K562 (cell line): ENCODE data around the gene NIPBL. TPM values are rescaled to one million over a fixed set of nuclear protein-coding genes. Genes with fewer than 3 reads are reported as not detected.
A peak's percentile ranks its signal among the peaks of the same experiment; 100 is the strongest.

ENCODE experiments used
- ATAC-seq: fragments of 200-7000 bp; cut with Tn5 transposase; 3 replicates; pipeline ENCODE4 v1.9.1; 2020; ENCODE audit warnings: moderate library complexity
- BruUV-seq: library from RNA; stranded (reverse); fragments of 400-500 nt; replicated peaks from 2 replicates; lab custom pipeline; 2021; lab: Mats Ljungman, UMichigan
- CTCF ChIA-PET: fragments of 300-600 bp; formaldehyde crosslinking; extraction: SDS; loops from one replicate; lab custom pipeline; 2021; ENCODE audit warnings: low intra/inter-chr PET ratio; lab: Yijun Ruan, JAX
- POLR2A ChIA-PET: fragments of 300-600, 350-650 bp; sonication (Branson Sonifier 250); formaldehyde crosslinking; extraction: SDS; loops from one replicate; lab custom pipeline; 2021; ENCODE audit warnings: antibody characterized with exemption, inconsistent platforms; lab: Yijun Ruan, JAX
- DNase-seq, 4 experiments: peaks; one replicate each; pipeline versions ENCODE4 v3.0.0 to v3.0.0-alpha.2; 2011 to 2018; ENCODE audit warnings: low spot score in 3 of 4, mixed read lengths in 3 of 4; ENCODE audit errors: extremely low read depth in 1 of 4
- FAIRE-seq: peaks from 2 replicates; lab custom pipeline; 2011; peaks lifted over from hg19 to GRCh38; lab: Jason Lieb, UNC
- H2AFZ ChIP-seq: 2 replicates; pipeline ENCODE4 v1.6.0; 2011; ENCODE audit warnings: low read depth, low read length, control low read depth, inconsistent platforms
- H3K27ac ChIP-seq: fragments of 200-600 bp; 3 replicates; pipeline ENCODE4 v1.8.0; 2011; ENCODE audit warnings: low read depth, mild to moderate bottlenecking, control low read depth, inconsistent platforms, low read length, moderate library complexity, mixed read lengths; ENCODE audit errors: extremely low read depth
- H3K27me3 ChIP-seq, 2 experiments: fragments of 300-600 bp in 1 of 2; 2 replicates in 1 of 2; 3 replicates in 1 of 2; pipeline versions ENCODE4 v1.6.0 to v1.8.0; 2011; ENCODE audit warnings: inconsistent platforms in 2 of 2, low read length in 2 of 2, mild to moderate bottlenecking in 1 of 2, mixed read lengths in 1 of 2, moderate library complexity in 1 of 2; ENCODE audit not compliant: control insufficient read depth in 2 of 2, insufficient read depth in 2 of 2
- H3K36me3 ChIP-seq: fragments of 300-600 bp; 3 replicates; pipeline ENCODE4 v1.8.0; 2011; ENCODE audit warnings: mild to moderate bottlenecking, low read length, inconsistent platforms; ENCODE audit not compliant: control insufficient read depth, insufficient read depth
- H3K4me1 ChIP-seq, 2 experiments: fragments of 200-600 bp in 1 of 2; replicated peaks in 1 of 2; 2 replicates in 1 of 2; 3 replicates in 1 of 2; pipeline versions ENCODE4 v1.5.1 to v1.8.0; 2011; ENCODE audit warnings: inconsistent platforms in 2 of 2, low read length in 2 of 2, mild to moderate bottlenecking in 1 of 2, mixed read lengths in 1 of 2, moderate library complexity in 1 of 2; ENCODE audit not compliant: control insufficient read depth in 2 of 2, insufficient read depth in 2 of 2
- H3K4me2 ChIP-seq: 2 replicates; pipeline ENCODE4 v1.6.1; 2011; ENCODE audit warnings: low read length, control low read depth, inconsistent platforms, mixed read lengths; ENCODE audit not compliant: insufficient read depth
- H3K4me3 ChIP-seq: fragments of 200-600 bp; sonication (generic), shearing (Covaris generic); 2 replicates; pipeline ENCODE4 v1.5.1; 2016; ENCODE audit warnings: control low read depth, inconsistent platforms
- H3K79me2 ChIP-seq: fragments of 200-600 bp; 3 replicates; pipeline ENCODE4 v1.8.0; 2011; ENCODE audit warnings: low read length, inconsistent platforms; ENCODE audit not compliant: control insufficient read depth, insufficient read depth
- H3K9ac ChIP-seq, 2 experiments: 2 replicates each; pipeline versions ENCODE4 v1.6.0 to v1.6.1; 2011; ENCODE audit warnings: low read depth in 2 of 2, low read length in 2 of 2, control low read depth in 1 of 2, inconsistent platforms in 1 of 2, mild to moderate bottlenecking in 1 of 2, mixed read lengths in 1 of 2; ENCODE audit not compliant: insufficient read depth in 1 of 2
- H3K9me1 ChIP-seq: one replicate; pipeline ENCODE4 v1.6.0; 2011; ENCODE audit warnings: inconsistent platforms, mild to moderate bottlenecking, low read length, moderate library complexity; ENCODE audit not compliant: control insufficient read depth, insufficient read depth
- H3K9me3 ChIP-seq: replicated peaks from 2 replicates; pipeline ENCODE4 v1.5.1; 2011; ENCODE audit warnings: low read depth, low read length, inconsistent platforms; ENCODE audit not compliant: control insufficient read depth, insufficient read depth
- H4K20me1 ChIP-seq: replicated peaks from 2 replicates; pipeline ENCODE4 v1.6.1; 2011; ENCODE audit warnings: low read length, inconsistent platforms, mixed read lengths; ENCODE audit not compliant: control insufficient read depth, insufficient read depth
- FOXK2 ChIP-seq, 2 experiments: fragments of 450-650 bp; IDR thresholded peaks in 1 of 2; conservative IDR thresholded peaks in 1 of 2; 2 replicates each; pipeline ENCODE4 v1.6.1; 2016; ENCODE audit warnings: low read depth in 2 of 2, mild to moderate bottlenecking in 1 of 2
- ILF3 ChIP-seq: fragments of 450-650 bp; IDR thresholded peaks from 2 replicates; pipeline ENCODE4 v1.6.1; 2018; ENCODE audit warnings: antibody characterized with exemption, mild to moderate bottlenecking, moderate library complexity, borderline replicate concordance
- NFATC3 ChIP-seq: fragments of 450-650 bp; IDR thresholded peaks from 2 replicates; pipeline ENCODE4 v1.6.1; 2017; ENCODE audit warnings: mild to moderate bottlenecking
- NFIC ChIP-seq: fragments of 450-650 bp; IDR thresholded peaks from 2 replicates; pipeline ENCODE4 v1.6.1; 2017; ENCODE audit warnings: mild to moderate bottlenecking, inconsistent platforms
- NR1H2 ChIP-seq: sonication (generic); formaldehyde crosslinking; IDR thresholded peaks from 2 replicates; pipeline ENCODE4 v1.4.0; 2020; ENCODE audit warnings: mild to moderate bottlenecking, missing genetic modification reagents
- PHF8 ChIP-seq: fragments of 200-600 bp; sonication (generic); IDR thresholded peaks from 2 replicates; pipeline ENCODE4 v1.6.1; 2012; ENCODE audit warnings: mixed run types, mild to moderate bottlenecking, inconsistent platforms, low read length, moderate library complexity, borderline replicate concordance
- SETDB1 ChIP-seq: IDR thresholded peaks from one replicate; pipeline ENCODE4 v1.6.1; 2012; ENCODE audit warnings: low read length, control low read depth, inconsistent platforms
- SMARCB1 ChIP-seq: IDR thresholded peaks from 2 replicates; pipeline ENCODE4 v1.6.1; 2011; ENCODE audit warnings: improper control_type of control experiment, low read depth; ENCODE audit not compliant: insufficient read length
- SNAPC5 ChIP-seq: fragments of 250-450 bp; sonication (Bioruptor Pico); IDR thresholded peaks from 2 replicates; pipeline ENCODE4 v1.8.0; 2021; ENCODE audit warnings: moderate library complexity, mild to moderate bottlenecking, inconsistent platforms
- SPI1 ChIP-seq: IDR thresholded peaks from 2 replicates; pipeline ENCODE4 v1.6.1; 2011; ENCODE audit warnings: low read depth, low read length, control low read depth, borderline replicate concordance
- TEAD4 ChIP-seq, 2 experiments: sonication (generic) in 1 of 2; formaldehyde crosslinking in 1 of 2; IDR thresholded peaks; 2 replicates each; pipeline versions ENCODE4 v1.6.1 to v1.8.0; 2012 to 2022; ENCODE audit warnings: borderline replicate concordance in 1 of 2, inconsistent platforms in 1 of 2, low read length in 1 of 2, mild to moderate bottlenecking in 1 of 2, missing genetic modification reagents in 1 of 2
- TOE1 ChIP-seq, 2 experiments: fragments of 450-650 bp in 1 of 2; sonication (generic) in 1 of 2; formaldehyde crosslinking in 1 of 2; IDR thresholded peaks; 2 replicates each; pipeline versions ENCODE4 v1.7.1 to v1.8.0; 2016 to 2022; ENCODE audit warnings: borderline replicate concordance in 2 of 2, mild to moderate bottlenecking in 2 of 2, antibody characterized with exemption in 1 of 2, inconsistent platforms in 1 of 2, low read depth in 1 of 2, missing genetic modification reagents in 1 of 2, moderate library complexity in 1 of 2
- TRIM24 ChIP-seq, 2 experiments: fragments of 450-650 bp; IDR thresholded peaks; 2 replicates each; pipeline ENCODE4 v1.6.1; 2016
- U2AF2 ChIP-seq: fragments of 200-400 bp; formaldehyde crosslinking; optimal IDR thresholded peaks from 2 replicates; pipeline ENCODE3; 2017; ENCODE audit warnings: low read depth, mild to moderate bottlenecking, low read length
- XRCC3 ChIP-seq: fragments of 450-650 bp; IDR thresholded peaks from 2 replicates; pipeline ENCODE4 v1.6.1; 2017; ENCODE audit warnings: mild to moderate bottlenecking, moderate library complexity
- WGBS: fragments of 100-300 bp; shearing (Covaris generic); methylation state at CpG from one replicate; pipeline ENCODE4 v1.1.6; 2016; ENCODE audit warnings: low coverage, mixed read lengths; ENCODE audit not compliant: insufficient coverage; ENCODE audit errors: missing lambda C conversion rate; 5-methylcytosine and 5-hydroxymethylcytosine counted together
- in situ Hi-C: fragments of 300-500 bp; cut with MboI; formaldehyde crosslinking; loops from 4 replicates; pipeline ENCODE4 v1.15.0; 2018; ENCODE audit warnings: inconsistent platforms, mixed read lengths
- intact Hi-C: fragments of 100-400 bp; cut with micrococcal nuclease; formaldehyde crosslinking; loops from 2 replicates; pipeline ENCODE4 v1.14.2; 2022
- polyA plus RNA-seq, 8 experiments: library from polyadenylated mRNA; depleted of rRNA in 4 of 8; stranded (reverse) in 5 of 8; unstranded in 3 of 8; fragments of >200 nt; fragmentation: Nextera tagmentation in 2 of 8; fragmentation: Illumina TruSeq in 1 of 8; extraction: Ambion mirVana in 2 of 8; extraction: Trizol in 1 of 8; gene quantifications; 2 replicates each; pipeline versions ENCODE4 v1.2.1 to v1.2.3, GENCODE V29; 2011 to 2014; ENCODE audit warnings: inconsistent platforms in 1 of 8, missing spikeins in 1 of 8
- total RNA-seq, 7 experiments: library from RNA; depleted of rRNA in 6 of 7; stranded (reverse); fragments of >200 nt in 6 of 7; fragmentation: Illumina TruSeq in 2 of 7; extraction: Trizol in 2 of 7; gene quantifications; 2 replicates each; pipeline versions ENCODE4 v1.2.1 to v1.2.3, GENCODE V29; 2011 to 2021; ENCODE audit warnings: low replicate concordance in 1 of 7
- TF ChIP-seq, protein P1 (sequence below): fragments of 250-450 bp; sonication (Bioruptor Pico); IDR thresholded peaks from 2 replicates; pipeline ENCODE4 v1.5.1; 2021; ENCODE audit warnings: mild to moderate bottlenecking

The NIPBL gene
- total and polyA plus RNA-seq, 9 of the 15 experiments (the other 6 are each of a cell fraction or from before 2014, with no cell fraction given): 12.9 to 56.7 (median 38.9) TPM

DNA sequence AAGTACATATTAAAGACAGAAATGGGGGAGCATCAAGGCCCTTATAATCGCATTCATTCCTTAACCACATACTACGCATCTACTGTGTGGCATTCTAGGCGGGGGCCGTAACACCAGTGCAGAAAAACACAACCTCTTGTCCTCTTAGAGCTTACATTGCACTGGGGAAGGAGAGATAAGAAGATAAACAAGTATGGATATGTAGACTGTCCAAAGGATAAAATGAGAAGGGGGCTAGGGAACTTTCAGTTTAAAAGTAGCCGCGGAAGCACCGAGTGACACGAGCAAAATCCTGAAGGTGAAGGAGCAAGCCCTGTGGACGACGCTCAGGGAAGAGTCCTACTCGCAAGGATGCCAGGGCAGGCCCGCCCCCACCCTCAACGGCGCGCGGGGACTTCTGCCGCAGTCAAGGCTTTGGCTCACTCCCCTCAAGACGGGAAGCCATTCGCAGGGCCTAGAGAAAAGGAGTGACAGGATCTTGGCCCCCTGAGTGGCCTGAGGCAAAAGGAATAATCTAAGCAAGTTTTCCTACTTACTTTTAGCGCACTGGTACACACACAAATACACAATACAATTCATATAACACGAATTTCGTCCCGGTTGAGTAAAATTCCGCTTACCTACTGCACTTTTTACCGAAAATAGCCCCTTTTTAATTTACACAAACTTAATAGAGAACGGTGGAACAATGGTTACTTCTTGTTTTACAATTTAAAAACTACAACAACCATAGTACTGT, 1.3 kb upstream of the NIPBL start:
- Histone ChIP-seq H3K4me2 (peak overlapping the region; percentile 98), H4K20me1 (peaks cover 12% of the 10 kb centered on the region; the same call in 1 of the 2 replicates), H2AFZ (peak overlapping the region; percentile 89), H3K79me2 (peaks cover 99% of the 10 kb centered on the region), H3K36me3 (peaks cover 4% of the 10 kb centered on the region; the same call in 2 of the 3 replicates), H3K4me1 (peaks cover 3 to 10% of the 10 kb centered on the region in 2 experiments; a peak in 4 of 5 replicates), H3K9ac (peak overlapping the region; percentile 92 to 98), H3K4me3 (peak overlapping the region; percentile 93), H3K27ac (peak overlapping the region; percentile 93), H3K9me3 (no peaks in the 10 kb centered on the region), H3K27me3 (no peaks in the 10 kb centered on the region), H3K9me1 (no peaks in the 10 kb centered on the region)
- peak; percentile 71 for FAIRE-seq
- BruUV-seq: no TSS peak
- in situ Hi-C loops: no loop called here
- ChIA-PET CTCF (no interaction called here), POLR2A (interaction anchor here (0.5 to 3.9 kb wide), 16 partner anchors 8 to 1208 kb away, joined by 3 to 31 read pairs (median 4); no protein-coding TSS in a partner anchor)
- ATAC-seq: peak; percentile 48
- DNase-seq: peak; percentile 36 to 82 (median 48)
- WGBS: under 1% methylated on average over 26 of the region's 26 CpGs
- intact Hi-C loops: loop anchor here (10.0 kb wide), 2 partner anchors 500 to 640 kb away; partner anchors contain the start of genes NUP155 and WDR70
- no peak for TF ChIP-seq XRCC3
- no peak for TF ChIP-seq TEAD4 (IDR thresholded peaks at IDR 0.05; ENCODE audit: low read length)
- no peak for TF ChIP-seq TEAD4 (CRISPR knock-in tag; IDR thresholded peaks at IDR 0.05; ENCODE audit: borderline replicate concordance)
- TF ChIP-seq SETDB1: peak; percentile 47
- no peak for TF ChIP-seq PHF8
- no peak for TF ChIP-seq NFATC3
- TF ChIP-seq SPI1: 0 out of 2 replicates have a peak, but pooled peaks have one; percentile 1
- no peak for TF ChIP-seq U2AF2
- TF ChIP-seq TOE1 (IDR thresholded peaks at IDR 0.05; ENCODE audit: borderline replicate concordance): 0 out of 2 replicates have a peak, but pooled peaks have one; percentile 10
- no peak for TF ChIP-seq TOE1 (CRISPR knock-in tag; IDR thresholded peaks at IDR 0.05; ENCODE audit: borderline replicate concordance, low read depth)
- TF ChIP-seq TRIM24 (IDR thresholded peaks at IDR 0.05): no peak
- TF ChIP-seq, protein P1, sequence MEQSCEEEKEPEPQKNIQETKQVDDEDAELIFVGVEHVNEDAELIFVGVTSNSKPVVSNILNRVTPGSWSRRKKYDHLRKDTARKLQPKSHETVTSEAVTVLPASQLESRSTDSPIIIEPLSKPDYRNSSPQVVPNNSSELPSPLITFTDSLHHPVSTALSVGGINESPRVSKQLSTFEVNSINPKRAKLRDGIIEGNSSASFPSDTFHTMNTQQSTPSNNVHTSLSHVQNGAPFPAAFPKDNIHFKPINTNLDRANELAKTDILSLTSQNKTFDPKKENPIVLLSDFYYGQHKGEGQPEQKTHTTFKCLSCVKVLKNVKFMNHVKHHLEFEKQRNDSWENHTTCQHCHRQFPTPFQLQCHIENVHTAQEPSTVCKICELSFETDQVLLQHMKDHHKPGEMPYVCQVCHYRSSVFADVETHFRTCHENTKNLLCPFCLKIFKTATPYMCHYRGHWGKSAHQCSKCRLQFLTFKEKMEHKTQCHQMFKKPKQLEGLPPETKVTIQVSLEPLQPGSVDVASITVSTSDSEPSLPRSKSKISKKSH: no peak
- TF ChIP-seq ILF3: no peak
- TF ChIP-seq SNAPC5 (CRISPR knock-in tag): no peak
- peak; percentile 79 to 80 for TF ChIP-seq FOXK2 (conservative IDR thresholded peaks at IDR 0.05 in 1 of 2, IDR thresholded peaks at IDR 0.05 in 1 of 2; ENCODE audit: low read depth in 2 of 2)
- peak; percentile 14 for TF ChIP-seq SMARCB1
- no peak for TF ChIP-seq NFIC
- no peak for TF ChIP-seq NR1H2 (CRISPR knock-in tag)
